Esophagus squamous epithelium (tissue), 5 donors: ENCODE results near the gene AQP1. TPM values are rescaled to one million over a fixed set of nuclear protein-coding genes. Genes with fewer than 3 reads are reported as not detected.

ENCODE experiments used
- DNase-seq: peaks from one replicate; lab custom pipeline; 2025; lab: John Stamatoyannopoulos, UW
- H3K27ac ChIP-seq, 4 donors: fragments of 200-600 bp; sonication (generic); one replicate each; pipeline ENCODE4 v1.5.1; 2016 to 2019; ENCODE audit warnings: mild to moderate bottlenecking in 1 of 4
- H3K27me3 ChIP-seq, 4 donors: fragments of 200-600 bp; sonication (generic); 1 replicate in 3 of 4; 2 replicates in 1 of 4; pipeline versions ENCODE4 v1.5.1 to v1.6.0; 2017 to 2021; ENCODE audit warnings: antibody characterized with exemption in 1 of 4
- H3K36me3 ChIP-seq, 3 donors: fragments of 200-600 bp; sonication (generic); one replicate each; pipeline ENCODE4 v1.5.1; 2016 to 2019
- H3K4me1 ChIP-seq, 3 donors: fragments of 200-600 bp; sonication (generic); one replicate each; pipeline ENCODE4 v1.5.1; 2017 to 2019
- H3K4me3 ChIP-seq, 4 donors: fragments of 200-600 bp; sonication (generic); 1 replicate in 3 of 4; 2 replicates in 1 of 4; pipeline ENCODE4 v1.5.1; 2016 to 2019; ENCODE audit warnings: mild to moderate bottlenecking in 2 of 4, moderate library complexity in 1 of 4
- H3K9me3 ChIP-seq, 3 donors: fragments of 200-600 bp; sonication (generic); one replicate each; pipeline ENCODE4 v1.5.1; 2016 to 2019
- CTCF ChIP-seq, 6 experiments: fragments of 450-650 bp in 4 of 6; fragments of 200-600 bp in 2 of 6; sonication (generic) in 2 of 6; IDR thresholded peaks; one replicate each; pipeline ENCODE4 v1.5.1; 2016 to 2019; ENCODE audit warnings: antibody characterized with exemption in 6 of 6, mild to moderate bottlenecking in 4 of 6, moderate library complexity in 4 of 6
- POLR2A ChIP-seq, 4 donors: fragments of 450-650 bp; IDR thresholded peaks; one replicate each; pipeline ENCODE4 v1.6.1; 2017; ENCODE audit warnings: antibody characterized with exemption in 4 of 4, mild to moderate bottlenecking in 4 of 4, moderate library complexity in 3 of 4
- WGBS, 2 donors: methylation state at CpG; one replicate each; pipeline ENCODE4 v1.1.5; 2018; 5-methylcytosine and 5-hydroxymethylcytosine counted together
- intact Hi-C: fragments of 100-400 bp; cut with DNase I; formaldehyde crosslinking; loops from one replicate; pipeline ENCODE4 v1.15.0; 2022
- total RNA-seq, 4 donors: library from RNA; depleted of rRNA; stranded (reverse); fragments of >200 nt; gene quantifications; one replicate each; pipeline ENCODE4 v1.1.0, GENCODE V29; 2016
- donor health status: DM: yes; HTN: yes; CAD: no.

Gene AQP1
- total RNA-seq, 4 donors from 2014 or later = 14.9 to 159 (median 44.7) TPM

DNA sequence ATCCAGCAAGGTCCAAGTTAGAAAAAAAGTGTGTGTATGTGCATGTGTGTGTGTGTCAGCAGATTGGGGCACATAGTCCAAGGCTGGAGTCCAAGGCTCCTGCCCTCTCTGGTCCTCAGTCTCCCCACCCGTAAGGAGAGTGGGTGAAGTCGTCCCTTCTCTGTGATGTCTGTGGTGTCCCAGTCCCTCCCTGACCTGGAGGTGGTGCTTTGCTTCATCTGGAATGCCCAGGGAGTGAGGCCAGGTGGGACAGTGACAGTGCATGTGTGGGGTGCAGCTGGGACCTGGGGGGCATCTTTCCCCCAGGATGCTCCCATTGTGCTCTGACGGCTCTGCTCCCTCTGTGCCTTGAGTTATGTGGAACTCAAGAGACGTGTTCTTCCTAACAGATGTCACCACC lies 18.0 kb downstream of the AQP1 start:
- no peaks in the 10 kb centered on the region for H3K27me3 ChIP-seq
- 78% methylated on average over 4 of the region's 4 CpGs; no CpG with 5 or more reads in 1 of the 2 donors for WGBS, 2 donors
- H3K4me3 ChIP-seq = no peak overlapping the region
- H3K27ac ChIP-seq = no peak overlapping the region
- TF ChIP-seq CTCF (IDR thresholded peaks at IDR 0.05) (no peak), POLR2A (IDR thresholded peaks at IDR 0.05) (no peak)
- H3K9me3 ChIP-seq = peaks cover 0 to 5% (median 4%) of the 10 kb centered on the region in 3 donors
- intact Hi-C loops = no loop called here
- peaks cover 0 to 10% (median 5%) of the 10 kb centered on the region in 3 donors for H3K36me3 ChIP-seq
- peaks cover 0 to 11% (median 0%) of the 10 kb centered on the region in 3 donors for H3K4me1 ChIP-seq
- no peak for DNase-seq

GRCh38 chr7:30930621-30931020 lies 19.0 kb downstream of the AQP1 start:
- Histone ChIP-seq H3K27me3 (no peaks in the 10 kb centered on the region), H3K4me3 (no peak overlapping the region), H3K27ac (no peak overlapping the region), H3K4me1 (peaks cover 0 to 11% (median 0%) of the 10 kb centered on the region in 3 donors), H3K9me3 (peaks cover 0 to 5% (median 4%) of the 10 kb centered on the region in 3 donors), H3K36me3 (peaks cover 0 to under 1% (median 0%) of the 10 kb centered on the region in 3 donors)
- no peak for DNase-seq
- no peak for TF ChIP-seq CTCF (IDR thresholded peaks at IDR 0.05)
- no peak for TF ChIP-seq POLR2A (IDR thresholded peaks at IDR 0.05)
- intact Hi-C loops = no loop called here
- 74 to 76% methylated on average over 5 of the region's 8 CpGs for WGBS, 2 donors

DNA sequence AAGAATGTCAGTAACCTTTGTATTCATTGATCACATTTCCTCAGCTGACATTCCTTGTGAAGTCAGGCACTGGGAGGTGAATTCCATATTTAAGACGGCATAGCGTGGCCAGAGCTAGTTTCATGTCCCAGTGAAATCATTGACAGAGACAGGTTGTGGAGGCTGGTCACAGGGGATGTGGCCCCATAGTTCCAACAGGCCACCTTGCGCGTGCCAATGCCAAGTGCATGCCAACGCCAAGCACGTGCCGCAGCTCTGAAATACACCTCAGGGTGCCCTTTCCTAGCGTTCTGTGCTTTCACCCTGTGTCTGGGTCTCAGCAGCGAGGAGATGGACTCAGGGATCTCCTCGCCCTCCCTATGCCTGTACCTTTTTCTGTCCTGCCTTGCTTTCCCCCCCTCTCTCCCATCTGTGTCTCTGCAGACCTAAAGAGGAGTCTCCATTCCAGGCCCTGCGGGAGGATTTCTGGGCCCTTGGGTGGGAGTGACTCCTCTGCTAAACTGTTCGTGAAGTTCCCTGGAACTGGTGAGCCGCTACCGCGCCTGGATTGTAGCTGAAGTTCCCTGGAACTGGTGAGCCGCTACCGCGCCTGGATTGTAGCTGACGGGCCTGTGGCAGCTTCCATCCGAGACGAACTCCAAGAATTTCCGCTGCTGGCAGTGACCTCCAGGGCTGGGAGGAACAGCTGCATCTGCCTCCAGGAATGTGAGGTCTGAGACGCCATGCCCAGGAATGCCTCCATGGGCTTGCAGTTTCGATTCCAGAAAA lies 19.7 kb downstream of the AQP1 start:
- TF ChIP-seq POLR2A (IDR thresholded peaks at IDR 0.05) (no peak), CTCF (IDR thresholded peaks at IDR 0.05) (no peak)
- Histone ChIP-seq H3K4me1 (peaks cover 0 to 11% (median 0%) of the 10 kb centered on the region in 3 donors), H3K9me3 (peaks cover 0 to 5% (median 4%) of the 10 kb centered on the region in 3 donors), H3K27me3 (no peaks in the 10 kb centered on the region), H3K4me3 (no peak overlapping the region), H3K36me3 (no peaks in the 10 kb centered on the region), H3K27ac (no peak overlapping the region)
- intact Hi-C loops = no loop called here
- DNase-seq = no peak
- WGBS, 2 donors = 84 to 93% methylated on average over 15 to 22 of the region's 24 CpGs

GRCh38 chr7:30931929-30932540 lies 20.4 kb downstream of the AQP1 start:
- intact Hi-C loops = no loop called here
- TF ChIP-seq POLR2A (IDR thresholded peaks at IDR 0.05) (no peak), CTCF (IDR thresholded peaks at IDR 0.05) (no peak)
- Histone ChIP-seq H3K9me3 (peaks cover 0 to 3% (median 2%) of the 10 kb centered on the region in 3 donors), H3K4me1 (peaks cover 0 to 11% (median 0%) of the 10 kb centered on the region in 3 donors), H3K4me3 (no peak overlapping the region), H3K27me3 (no peaks in the 10 kb centered on the region), H3K36me3 (no peaks in the 10 kb centered on the region), H3K27ac (no peak overlapping the region)
- no peak for DNase-seq
- WGBS, 2 donors = 65 to 85% methylated on average over 7 to 9 of the region's 9 CpGs

DNA sequence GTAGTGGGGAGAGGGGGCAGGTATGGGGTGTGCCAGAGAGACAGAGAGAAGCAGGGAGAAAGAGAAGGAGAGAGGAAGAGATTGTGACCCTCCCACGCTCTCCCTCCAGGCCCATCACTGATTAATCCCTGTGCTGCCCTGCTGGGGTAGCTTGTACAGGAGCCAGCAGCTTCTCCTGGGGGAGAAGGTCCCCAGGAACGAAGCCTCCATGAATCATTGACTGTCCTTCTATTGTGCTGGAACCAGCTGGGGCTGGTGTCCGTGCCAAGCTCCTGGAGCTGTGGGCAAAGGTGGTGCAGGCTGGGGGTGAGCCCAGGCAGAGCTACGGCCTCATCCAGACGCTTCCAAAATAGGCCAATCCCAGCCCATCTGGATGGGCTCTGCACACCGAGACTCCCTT lies 20.9 kb downstream of the AQP1 start:
- Histone ChIP-seq H3K36me3 (no peaks in the 10 kb centered on the region), H3K27ac (no peak overlapping the region), H3K4me3 (no peak overlapping the region), H3K4me1 (peaks cover 0 to 11% (median 0%) of the 10 kb centered on the region in 3 donors), H3K27me3 (no peaks in the 10 kb centered on the region), H3K9me3 (no peaks in the 10 kb centered on the region)
- TF ChIP-seq CTCF (IDR thresholded peaks at IDR 0.05) (no peak), POLR2A (IDR thresholded peaks at IDR 0.05) (no peak)
- WGBS, 2 donors = 45 to 48% methylated on average over 3 to 6 of the region's 6 CpGs
- no peak for DNase-seq
- intact Hi-C loops = no loop called here
